Activated T-helper 1 cell treated with anti-CD3 and anti-CD28 coated beads, Interleukin-12 subunit alpha, Interleukin-12 subunit beta, Interleukin-2, Interleukin-4 antibody, amounts not matched to agents 30 ng/mL and 10 ng/mL and 1 ng/mL, durations not matched to agents 14 hours and 24 hours and 36 hours (primary cell): ENCODE measurements around the gene STRIP2. TPM values are rescaled to one million over a fixed set of nuclear protein-coding genes. Genes with fewer than 3 reads are reported as not detected.

Experiments used
- DNase-seq: peaks from one replicate; pipeline ENCODE4 v3.0.0; 2021; ENCODE audit warnings: low spot score
- H3K27ac Mint-ChIP-seq: one replicate; pipeline ENCODE4 v1.8.0; 2021; ENCODE audit warnings: mild to moderate bottlenecking, mixed read lengths
- H3K27me3 Mint-ChIP-seq: one replicate; pipeline ENCODE4 v1.8.0; 2022; ENCODE audit warnings: mild to moderate bottlenecking, moderate library complexity, mixed read lengths; ENCODE audit not compliant: insufficient read depth
- H3K36me3 Mint-ChIP-seq: one replicate; pipeline ENCODE4 v1.8.0; 2021; ENCODE audit warnings: low read depth, mixed read lengths
- H3K4me1 Mint-ChIP-seq: one replicate; pipeline ENCODE4 v1.8.0; 2021; ENCODE audit warnings: low read depth, mixed read lengths
- H3K4me3 Mint-ChIP-seq: one replicate; pipeline ENCODE4 v1.8.0; 2021; ENCODE audit warnings: mild to moderate bottlenecking, moderate library complexity, mixed read lengths
- H3K9me3 Mint-ChIP-seq: one replicate; pipeline ENCODE4 v1.8.0; 2021; ENCODE audit warnings: mixed read lengths
- intact Hi-C: fragments of 100-400 bp; cut with micrococcal nuclease; formaldehyde crosslinking; loops from one replicate; pipeline ENCODE4 v1.15.1; 2024
- total RNA-seq: library from RNA; stranded (reverse); gene quantifications from 2 replicates; pipeline ENCODE4 v1.2.3, GENCODE V29; 2022

Gene STRIP2, protein sequence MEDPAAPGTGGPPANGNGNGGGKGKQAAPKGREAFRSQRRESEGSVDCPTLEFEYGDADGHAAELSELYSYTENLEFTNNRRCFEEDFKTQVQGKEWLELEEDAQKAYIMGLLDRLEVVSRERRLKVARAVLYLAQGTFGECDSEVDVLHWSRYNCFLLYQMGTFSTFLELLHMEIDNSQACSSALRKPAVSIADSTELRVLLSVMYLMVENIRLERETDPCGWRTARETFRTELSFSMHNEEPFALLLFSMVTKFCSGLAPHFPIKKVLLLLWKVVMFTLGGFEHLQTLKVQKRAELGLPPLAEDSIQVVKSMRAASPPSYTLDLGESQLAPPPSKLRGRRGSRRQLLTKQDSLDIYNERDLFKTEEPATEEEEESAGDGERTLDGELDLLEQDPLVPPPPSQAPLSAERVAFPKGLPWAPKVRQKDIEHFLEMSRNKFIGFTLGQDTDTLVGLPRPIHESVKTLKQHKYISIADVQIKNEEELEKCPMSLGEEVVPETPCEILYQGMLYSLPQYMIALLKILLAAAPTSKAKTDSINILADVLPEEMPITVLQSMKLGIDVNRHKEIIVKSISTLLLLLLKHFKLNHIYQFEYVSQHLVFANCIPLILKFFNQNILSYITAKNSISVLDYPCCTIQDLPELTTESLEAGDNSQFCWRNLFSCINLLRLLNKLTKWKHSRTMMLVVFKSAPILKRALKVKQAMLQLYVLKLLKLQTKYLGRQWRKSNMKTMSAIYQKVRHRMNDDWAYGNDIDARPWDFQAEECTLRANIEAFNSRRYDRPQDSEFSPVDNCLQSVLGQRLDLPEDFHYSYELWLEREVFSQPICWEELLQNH
- 74.0 and 79.4 TPM in 2 replicates for total RNA-seq

GRCh38 chr7:129433847-129434674 is at the start of gene STRIP2:
STRIP2 (plus strand) TSS chr7:129434432; CDS start chr7:129434473, 41 bp downstream.
- intact Hi-C loops = loop anchor here (1.0 to 10.0 kb wide), 11 partner anchors 32 to 979 kb away; partner anchors contain the start of genes HILPDA, SMKR1 and TNPO3
- DNase-seq = peak; percentile 94
- H3K36me3 Mint-ChIP-seq = peaks cover 24% of the 10 kb centered on the region
- peak within 1 kb of the TSS; percentile 92 for H3K27ac Mint-ChIP-seq
- H3K9me3 Mint-ChIP-seq = no peaks in the 10 kb centered on the region
- peaks cover 35% of the 10 kb centered on the region for H3K4me1 Mint-ChIP-seq
- no peaks in the 10 kb centered on the region for H3K27me3 Mint-ChIP-seq
- H3K4me3 Mint-ChIP-seq = peak within 1 kb of the TSS; percentile 95

DNA sequence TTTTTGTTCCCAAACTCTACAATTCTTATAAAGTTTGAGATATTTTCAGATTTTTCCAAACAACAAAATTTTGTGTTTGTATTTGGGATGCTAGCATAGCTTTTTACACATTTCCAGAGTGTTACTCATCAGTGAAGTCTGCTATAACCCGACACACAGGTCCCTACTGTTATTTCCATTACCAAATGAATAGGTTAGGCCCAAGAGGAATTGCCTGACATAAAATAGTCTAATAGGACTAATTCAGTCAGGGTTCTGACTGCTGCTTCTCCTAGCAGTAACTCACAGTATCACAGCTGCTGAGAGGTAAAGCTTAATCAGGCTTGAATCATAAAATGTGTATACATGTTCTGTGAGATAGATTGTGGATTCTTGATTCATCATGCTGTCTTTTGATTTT is 49.1 kb upstream of the STRIP2 start:
- Mint-ChIP-seq H3K9me3 (no peaks in the 10 kb centered on the region), H3K4me1 (peaks cover 48% of the 10 kb centered on the region), H3K27me3 (no peaks in the 10 kb centered on the region), H3K27ac (no peak overlapping the region), H3K4me3 (no peak overlapping the region), H3K36me3 (peaks cover 13% of the 10 kb centered on the region)
- no peak for DNase-seq
- intact Hi-C loops = no loop called here

GRCh38 chr7:129385598-129385997 is 48.6 kb upstream of the STRIP2 start:
- DNase-seq = no peak
- Mint-ChIP-seq H3K4me1 (peaks cover 48% of the 10 kb centered on the region), H3K27me3 (no peaks in the 10 kb centered on the region), H3K27ac (no peak overlapping the region), H3K9me3 (no peaks in the 10 kb centered on the region), H3K36me3 (peaks cover 10% of the 10 kb centered on the region), H3K4me3 (no peak overlapping the region)
- intact Hi-C loops = no loop called here

- Mint-ChIP-seq H3K27me3 (no peaks in the 10 kb centered on the region), H3K9me3 (no peaks in the 10 kb centered on the region), H3K36me3 (peaks cover 12% of the 10 kb centered on the region), H3K27ac (no peak overlapping the region), H3K4me3 (no peak overlapping the region), H3K4me1 (peaks cover 43% of the 10 kb centered on the region)
- no peak for DNase-seq
- intact Hi-C loops = loop anchor here (2.0 kb wide), 1 partner anchor 18 kb away; no protein-coding TSS in a partner anchor
Measured at GRCh38 chr7:129386506-129386905, 47.7 kb upstream of the STRIP2 start.

DNA sequence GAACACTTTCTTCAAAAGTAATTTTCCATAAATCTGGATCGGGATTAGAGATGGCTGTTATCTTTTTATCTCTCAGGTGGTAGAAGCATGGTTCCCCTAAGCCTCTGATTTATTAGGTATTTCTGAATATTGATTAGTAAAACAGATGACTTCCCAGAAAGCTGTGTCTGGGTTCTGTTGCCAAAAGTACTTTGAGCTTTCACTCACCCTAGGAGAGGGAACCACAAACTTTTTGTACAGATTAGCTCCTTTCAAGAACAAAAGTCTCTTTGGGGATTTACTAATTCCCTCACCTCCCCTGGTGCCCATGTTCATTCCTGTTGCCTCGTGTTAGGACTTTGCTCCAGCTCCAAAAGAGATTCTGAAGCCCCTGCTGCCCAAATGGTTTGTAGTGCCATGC is 46.7 kb upstream of the STRIP2 start:
- Mint-ChIP-seq H3K4me3 (no peak overlapping the region), H3K27ac (no peak overlapping the region), H3K36me3 (peaks cover 13% of the 10 kb centered on the region), H3K9me3 (no peaks in the 10 kb centered on the region), H3K4me1 (peaks cover 35% of the 10 kb centered on the region), H3K27me3 (no peaks in the 10 kb centered on the region)
- intact Hi-C loops = loop anchor here (2.0 kb wide), 1 partner anchor 17 kb away; no protein-coding TSS in a partner anchor
- no peak for DNase-seq

- intact Hi-C loops = no loop called here
- peaks cover 32% of the 10 kb centered on the region for H3K4me1 Mint-ChIP-seq
- H3K9me3 Mint-ChIP-seq = no peaks in the 10 kb centered on the region
- H3K4me3 Mint-ChIP-seq = no peak overlapping the region
- no peak overlapping the region for H3K27ac Mint-ChIP-seq
- H3K27me3 Mint-ChIP-seq = no peaks in the 10 kb centered on the region
- DNase-seq = no peak
- H3K36me3 Mint-ChIP-seq = peaks cover 12% of the 10 kb centered on the region
Measured at GRCh38 chr7:129388333-129389098, 45.7 kb upstream of the STRIP2 start.

DNA sequence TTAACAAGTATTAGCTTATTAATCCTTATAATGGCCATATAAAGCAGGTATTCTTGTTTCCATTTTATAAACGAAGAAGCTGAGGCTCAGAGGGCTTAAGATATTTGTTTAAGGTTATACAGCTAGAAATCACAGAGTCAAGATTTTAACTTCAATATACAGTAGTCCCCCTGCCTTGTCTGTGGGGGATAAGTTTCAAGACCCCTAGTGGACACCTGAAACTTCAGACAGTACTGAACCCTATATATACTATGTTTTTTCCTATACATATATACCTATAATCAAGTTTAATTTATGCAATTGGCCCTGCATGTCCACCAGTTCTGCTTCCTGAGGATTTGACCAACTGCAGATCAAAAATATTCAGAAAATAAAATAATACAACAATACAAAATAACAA is 44.4 kb upstream of the STRIP2 start:
- no peaks in the 10 kb centered on the region for H3K9me3 Mint-ChIP-seq

GRCh38 chr7:129390314-129390713 is 43.9 kb upstream of the STRIP2 start:
- H3K27me3 Mint-ChIP-seq = no peaks in the 10 kb centered on the region
- H3K36me3 Mint-ChIP-seq = peaks cover 11% of the 10 kb centered on the region
- intact Hi-C loops = no loop called here

More for the DNA sequence above, 44.4 kb upstream of the STRIP2 start:
- no peak overlapping the region for H3K4me3 Mint-ChIP-seq
- peaks cover 25% of the 10 kb centered on the region for H3K4me1 Mint-ChIP-seq
- H3K36me3 Mint-ChIP-seq = peaks cover 12% of the 10 kb centered on the region
- no peaks in the 10 kb centered on the region for H3K27me3 Mint-ChIP-seq
- no peak overlapping the region for H3K27ac Mint-ChIP-seq
- no peak for DNase-seq
- intact Hi-C loops = no loop called here

DNA sequence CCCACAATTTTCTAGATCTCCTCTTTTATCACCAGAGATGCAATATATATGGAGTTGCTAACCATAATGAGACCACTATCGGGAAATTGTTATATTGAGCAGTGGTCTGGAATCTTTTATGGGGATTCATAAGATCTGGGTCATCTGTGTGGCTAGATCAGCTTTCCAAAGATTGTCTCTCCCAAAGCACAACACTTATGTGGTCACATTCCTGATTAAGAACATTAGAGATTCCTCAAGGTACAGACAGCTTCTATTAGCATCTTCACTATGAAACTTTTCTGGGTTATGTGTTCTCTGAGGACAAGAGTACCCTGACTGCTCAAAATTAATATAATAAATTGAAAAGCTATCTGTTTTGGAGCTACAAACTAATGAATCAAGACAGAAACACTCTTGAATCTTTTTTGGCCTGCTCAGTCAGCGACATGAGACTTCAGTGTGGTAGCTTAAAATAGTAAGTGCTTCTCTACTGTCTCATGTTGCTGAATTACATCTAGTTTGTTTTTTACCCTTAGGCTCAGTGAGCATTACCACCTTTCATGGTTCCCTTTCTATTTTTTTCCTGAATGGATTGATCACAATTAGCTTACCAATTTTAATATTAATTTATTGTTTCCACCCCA is 42.6 kb upstream of the STRIP2 start:
- no peak overlapping the region for H3K27ac Mint-ChIP-seq
- peaks cover 12% of the 10 kb centered on the region for H3K4me1 Mint-ChIP-seq
- H3K9me3 Mint-ChIP-seq = no peaks in the 10 kb centered on the region
- no peak overlapping the region for H3K4me3 Mint-ChIP-seq
- no peaks in the 10 kb centered on the region for H3K27me3 Mint-ChIP-seq
- peaks cover 10% of the 10 kb centered on the region for H3K36me3 Mint-ChIP-seq
- no peak for DNase-seq
- intact Hi-C loops = no loop called here

More at GRCh38 chr7:129390314-129390713, 43.9 kb upstream of the STRIP2 start:
- H3K27ac Mint-ChIP-seq = no peak overlapping the region
- H3K4me1 Mint-ChIP-seq = peaks cover 21% of the 10 kb centered on the region
- no peak overlapping the region for H3K4me3 Mint-ChIP-seq
- no peak for DNase-seq
- no peaks in the 10 kb centered on the region for H3K9me3 Mint-ChIP-seq

- Mint-ChIP-seq H3K27me3 (no peaks in the 10 kb centered on the region), H3K36me3 (peaks cover 10% of the 10 kb centered on the region), H3K9me3 (no peaks in the 10 kb centered on the region), H3K4me1 (no peaks in the 10 kb centered on the region), H3K27ac (no peak overlapping the region), H3K4me3 (no peak overlapping the region)
- intact Hi-C loops = no loop called here
- DNase-seq = no peak
Measured at GRCh38 chr7:129393255-129393654, 41.0 kb upstream of the STRIP2 start.

DNA sequence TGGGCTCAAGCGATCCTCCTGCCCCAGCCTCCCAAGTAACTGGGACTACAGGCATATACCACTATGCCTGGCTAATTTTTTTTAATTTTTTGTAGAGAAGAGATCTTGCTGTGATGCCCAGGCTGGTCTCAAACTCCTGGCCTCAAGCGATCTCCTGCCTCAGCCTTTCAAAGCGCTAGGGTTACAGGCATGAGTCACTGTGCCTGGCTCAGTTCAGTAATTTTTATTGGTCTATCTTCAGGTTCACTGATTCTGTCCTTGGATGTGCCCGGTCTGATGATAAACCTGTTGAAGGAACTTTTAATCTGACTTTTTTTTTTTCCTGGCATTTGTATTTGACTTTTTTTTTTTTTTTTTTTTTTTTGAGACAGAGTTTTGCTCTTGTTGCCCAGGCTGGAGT is 40.1 kb upstream of the STRIP2 start:
- Mint-ChIP-seq H3K27ac (no peak overlapping the region), H3K27me3 (no peaks in the 10 kb centered on the region), H3K4me1 (no peaks in the 10 kb centered on the region), H3K9me3 (no peaks in the 10 kb centered on the region), H3K36me3 (peaks cover 8% of the 10 kb centered on the region), H3K4me3 (no peak overlapping the region)
- no peak for DNase-seq
- intact Hi-C loops = no loop called here
